GM12864 (cell line): Measurements from ENCODE around the gene OPCML.
A peak's percentile ranks its signal among the peaks of the same experiment; 100 is the strongest.

Experiments
- DNase-seq: peaks from one replicate; pipeline ENCODE4 v3.0.0-alpha.2; 2011; ENCODE audit warnings: low read depth
- H3K4me3 ChIP-seq: 2 replicates; pipeline ENCODE4 v1.5.1; 2011; ENCODE audit warnings: mild to moderate bottlenecking, low read depth, low read length, control low read depth
- CTCF ChIP-seq: IDR thresholded peaks from 2 replicates; pipeline ENCODE4 v1.5.1; 2011; ENCODE audit warnings: low read depth, mild to moderate bottlenecking, moderate library complexity, low read length, control low read depth, inconsistent platforms; ENCODE audit errors: missing control alignments

The OPCML gene

DNA sequence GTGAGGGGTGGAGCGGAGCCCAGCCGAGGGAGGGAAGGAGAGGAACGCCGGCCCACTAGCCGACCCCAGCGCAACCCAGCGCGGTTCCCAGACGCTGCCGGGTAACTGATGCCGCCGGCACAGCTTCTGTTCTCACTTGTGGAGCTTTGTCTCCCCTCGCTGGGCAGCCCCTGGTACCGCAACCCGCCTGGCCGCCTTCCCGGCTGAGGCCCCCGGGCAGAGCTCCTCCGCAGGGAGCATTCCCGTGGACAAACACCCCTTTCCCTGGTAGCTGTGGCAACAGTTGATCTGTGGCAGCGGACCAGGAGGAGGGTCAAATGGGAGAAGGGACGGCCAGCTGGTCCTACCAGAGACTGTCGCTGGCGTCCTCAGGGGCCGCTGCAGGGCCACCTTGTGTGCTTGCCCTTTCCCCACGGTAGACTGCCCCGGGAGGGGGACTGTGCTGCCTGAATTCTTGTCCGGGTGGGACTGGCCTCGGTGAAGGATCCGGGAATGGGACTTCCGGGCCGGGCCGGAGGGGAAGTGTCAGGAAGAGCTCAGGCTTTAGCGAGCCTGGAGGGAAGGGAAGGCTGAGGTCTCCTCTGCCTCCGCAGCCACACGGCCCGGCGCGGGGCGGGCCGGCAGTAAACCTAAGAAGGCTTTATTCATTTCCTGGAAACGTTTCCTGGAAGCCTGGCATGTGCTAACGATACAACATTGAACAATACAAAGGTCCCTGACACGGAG is 468.0 kb downstream of the OPCML start:
- no peak for DNase-seq
- H3K4me3 ChIP-seq: no peak overlapping the region
- peak; percentile 16 for TF ChIP-seq CTCF

DNA sequence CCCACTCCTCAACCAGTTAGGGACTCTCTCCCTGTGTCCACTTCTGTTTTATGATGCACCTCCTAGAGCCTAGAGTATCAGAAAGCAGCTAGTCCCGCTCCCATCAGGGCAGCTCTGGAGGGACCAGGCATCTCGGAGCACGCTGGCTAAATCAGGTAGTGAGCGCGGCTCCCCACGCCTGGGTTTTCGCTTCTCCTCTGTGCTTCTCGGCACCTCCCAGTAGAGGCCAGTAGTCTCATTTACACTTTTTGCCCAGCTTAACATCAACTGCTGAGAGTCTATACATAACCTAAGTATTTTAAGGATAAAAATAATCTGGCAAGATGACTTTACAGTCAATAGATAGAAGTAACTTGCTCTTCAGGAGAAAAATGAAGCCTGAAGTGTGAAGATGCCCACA is 473.8 kb downstream of the OPCML start:
- DNase-seq: no peak
- TF ChIP-seq CTCF: no peak
- H3K4me3 ChIP-seq: no peak overlapping the region

- DNase-seq: no peak
- no peak overlapping the region for H3K4me3 ChIP-seq
- no peak for TF ChIP-seq CTCF
These were observed 479.1 kb downstream of the OPCML start for GRCh38 chr11:133053124-133053776.

DNA sequence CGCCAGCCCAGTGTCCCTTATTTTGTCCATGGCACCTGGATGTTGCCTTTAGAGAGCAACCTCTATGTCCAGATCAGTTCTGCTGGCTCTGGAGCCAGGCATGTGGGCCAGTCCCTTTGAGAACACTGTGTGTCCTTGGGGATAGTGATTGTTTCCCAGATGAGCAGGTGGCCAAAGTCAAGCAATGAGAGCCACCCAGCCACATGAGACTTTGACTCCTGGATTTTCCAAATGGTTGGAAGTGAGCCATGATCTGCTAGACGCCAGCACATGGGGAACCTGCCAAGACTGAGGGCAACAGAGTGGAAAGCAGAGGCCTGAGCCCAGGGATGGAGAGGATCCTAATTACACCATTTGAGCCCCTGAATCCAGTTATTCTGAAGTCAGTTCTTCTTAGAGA is 479.8 kb downstream of the OPCML start:
- TF ChIP-seq CTCF: no peak
- no peak overlapping the region for H3K4me3 ChIP-seq
- DNase-seq: no peak

GRCh38 chr11:133049244-133050019 is 482.9 kb downstream of the OPCML start:
- DNase-seq: no peak
- TF ChIP-seq CTCF: no peak
- no peak overlapping the region for H3K4me3 ChIP-seq

- no peak for TF ChIP-seq CTCF
- no peak overlapping the region for H3K4me3 ChIP-seq
- no peak for DNase-seq
These were observed 484.0 kb downstream of the OPCML start for GRCh38 chr11:133048270-133048669.
